PC-3 (cell line): ENCODE data around the gene GNA15. TPM values are rescaled to one million over a fixed set of nuclear protein-coding genes. Genes with fewer than 3 reads are reported as not detected.
"Not testable (repeated sequence)": the region's sequence is repeated elsewhere in the genome, so short reads cannot be mapped to it uniquely, and the experiment has no call there.

Experiments used
- ATAC-seq: fragments of 200-7000 bp; cut with Tn5 transposase; 2 replicates; pipeline ENCODE4 v1.9.1; 2020; ENCODE audit warnings: mild to moderate bottlenecking, moderate library complexity
- BruUV-seq: library from RNA; stranded (reverse); fragments of 400-500 nt; replicated peaks from 2 replicates; lab custom pipeline; 2021; lab: Mats Ljungman, UMichigan
- CTCF ChIA-PET: fragments of 300-600 bp; sonication (Branson Sonifier 250); formaldehyde crosslinking; loops from one replicate; lab custom pipeline; 2022; ENCODE audit warnings: antibody characterized with exemption; lab: Charles Lee
- POLR2A ChIA-PET: fragments of 300-600 bp; sonication (Branson Sonifier 250); formaldehyde crosslinking; loops from one replicate; lab custom pipeline; 2022; ENCODE audit warnings: antibody characterized with exemption; ENCODE audit not compliant: unreplicated experiment; lab: Charles Lee
- DNase-seq: peaks from one replicate; pipeline ENCODE4 v3.0.0-alpha.2; 2015
- H2AFZ ChIP-seq: fragments of 300-600 bp; sonication (generic); 2 replicates; pipeline ENCODE4 v1.6.0; 2016; ENCODE audit warnings: antibody characterized with exemption, low read length
- H3F3A ChIP-seq: fragments of 300-600 bp; sonication (generic); one replicate; pipeline ENCODE4 v1.6.0; 2017; ENCODE audit warnings: antibody characterized with exemption, low read length, control low read depth, mild to moderate bottlenecking; ENCODE audit not compliant: unreplicated experiment
- H3K27ac ChIP-seq: fragments of 300-600 bp; sonication (generic); 2 replicates; pipeline ENCODE4 v1.5.1; 2016; ENCODE audit warnings: mild to moderate bottlenecking, low read length
- H3K27me3 ChIP-seq: fragments of 300-600 bp; sonication (generic); 2 replicates; pipeline ENCODE4 v1.6.1; 2016; ENCODE audit warnings: low read length, mixed read lengths
- H3K36me3 ChIP-seq: fragments of 300-600 bp; sonication (generic); 2 replicates; pipeline ENCODE4 v1.6.1; 2016; ENCODE audit warnings: low read depth, mixed run types, low read length, mixed read lengths
- H3K4me1 ChIP-seq: fragments of 300-600 bp; sonication (generic); 2 replicates; pipeline ENCODE4 v1.5.1; 2016; ENCODE audit warnings: low read length; ENCODE audit not compliant: insufficient read depth
- H3K4me2 ChIP-seq: fragments of 300-600 bp; sonication (generic); 2 replicates; pipeline ENCODE4 v1.6.0; 2016; ENCODE audit warnings: low read length
- H3K4me3 ChIP-seq: fragments of 300-600 bp; sonication (generic); 2 replicates; pipeline ENCODE4 v1.5.1; 2016; ENCODE audit warnings: mild to moderate bottlenecking, low read length, mixed read lengths
- H3K79me2 ChIP-seq: fragments of 300-600 bp; sonication (generic); 2 replicates; pipeline ENCODE4 v1.6.1; 2017; ENCODE audit warnings: low read length, mixed read lengths
- H3K9ac ChIP-seq: fragments of 300-600 bp; sonication (generic); 2 replicates; pipeline ENCODE4 v1.6.0; 2016; ENCODE audit warnings: mild to moderate bottlenecking, low read length
- H3K9me2 ChIP-seq: fragments of 300-600 bp; sonication (generic); replicated peaks from 2 replicates; pipeline ENCODE4 v1.6.1; 2016; ENCODE audit warnings: mixed run types, low read length, mixed read lengths
- H3K9me3 ChIP-seq: fragments of 300-600 bp; sonication (generic); 2 replicates; pipeline ENCODE4 v1.6.1; 2016; ENCODE audit warnings: low read length, mixed read lengths
- H4K20me1 ChIP-seq: fragments of 300-600 bp; sonication (generic); 2 replicates; pipeline ENCODE4 v1.6.1; 2016; ENCODE audit warnings: low read length, mixed read lengths
- CTCF ChIP-seq: fragments of 300-600 bp; sonication (generic); conservative IDR thresholded peaks from 2 replicates; pipeline ENCODE4 v1.5.1; 2017; ENCODE audit warnings: antibody characterized with exemption, low read depth, mild to moderate bottlenecking, low read length
- EZH2 ChIP-seq: fragments of 300-600 bp; sonication (generic); IDR thresholded peaks from one replicate; pipeline ENCODE4 v1.6.1; 2017; ENCODE audit warnings: antibody characterized with exemption, mild to moderate bottlenecking, low read length; ENCODE audit not compliant: unreplicated experiment
- EZH2phosphoT487 ChIP-seq: fragments of 300-600 bp; sonication (generic); IDR thresholded peaks from 2 replicates; pipeline ENCODE4 v1.6.1; 2018; ENCODE audit warnings: mild to moderate bottlenecking, antibody characterized with exemption, low read length, borderline replicate concordance
- intact Hi-C: fragments of 100-400 bp; cut with micrococcal nuclease; formaldehyde crosslinking; loops from 2 replicates; pipeline ENCODE4 v1.9.0; 2023
- total RNA-seq: library from RNA; depleted of rRNA; stranded (reverse); fragments of >200 nt; gene quantifications from 2 replicates; pipeline ENCODE4 v1.2.3, GENCODE V29; 2014

The GNA15 gene
- total RNA-seq, 1 experiment from 2014 or later, result not detected

GRCh38 chr19:3202346-3202745, 66.5 kb downstream of the GNA15 start:
- POLR2A ChIA-PET, result no interaction called here
- CTCF ChIA-PET, result no interaction called here
- H3K36me3 ChIP-seq, result no peaks in the 10 kb centered on the region; the same call in 1 of the 2 replicates

GRCh38 chr19:3202895-3203294, 67.1 kb downstream of the GNA15 start:
- H3F3A ChIP-seq, H3K27me3 ChIP-seq, POLR2A ChIA-PET, DNase-seq, CTCF ChIA-PET, H3K4me3 ChIP-seq, H3K27ac ChIP-seq, H3K9me2 ChIP-seq, H3K9me3 ChIP-seq, H3K4me1 ChIP-seq, intact Hi-C loops, BruUV-seq, H2AFZ ChIP-seq, H3K79me2 ChIP-seq, H3K9ac ChIP-seq, ATAC-seq, H3K4me2 ChIP-seq, H3K36me3 ChIP-seq, H4K20me1 ChIP-seq: not testable (repeated sequence)

More at GRCh38 chr19:3202346-3202745, 66.5 kb downstream of the GNA15 start:
- TF ChIP-seq EZH2 (no peak), CTCF (no peak), EZH2phosphoT487 (no peak)
- H3K4me3 ChIP-seq, result no peak overlapping the region
- ATAC-seq, result no peak
- BruUV-seq, result no TSS peak
- H2AFZ ChIP-seq, result no peak overlapping the region
- H3K9ac ChIP-seq, result no peak overlapping the region
- no peaks in the 10 kb centered on the region for H3K9me3 ChIP-seq
- no peak for DNase-seq
- H3K9me2 ChIP-seq, result no peaks in the 10 kb centered on the region
- no peaks in the 10 kb centered on the region for H4K20me1 ChIP-seq
- no peaks in the 10 kb centered on the region for H3K79me2 ChIP-seq
- no peak overlapping the region for H3K27ac ChIP-seq
- H3K4me2 ChIP-seq, result no peak overlapping the region
- intact Hi-C loops, result no loop called here
- no peaks in the 10 kb centered on the region for H3K27me3 ChIP-seq
- H3F3A ChIP-seq, result no peaks in the 10 kb centered on the region
- no peaks in the 10 kb centered on the region for H3K4me1 ChIP-seq

GRCh38 chr19:3203805-3204645, 68.2 kb downstream of the GNA15 start:
- Histone ChIP-seq H3K4me1 (no peaks in the 10 kb centered on the region), H3F3A (no peaks in the 10 kb centered on the region), H3K9me2 (no peaks in the 10 kb centered on the region), H3K27ac (no peak overlapping the region), H3K36me3 (no peaks in the 10 kb centered on the region; the same call in 1 of the 2 replicates), H3K27me3 (no peaks in the 10 kb centered on the region), H3K9me3 (no peaks in the 10 kb centered on the region), H2AFZ (no peak overlapping the region), H4K20me1 (no peaks in the 10 kb centered on the region), H3K79me2 (no peaks in the 10 kb centered on the region), H3K4me2 (no peak overlapping the region), H3K9ac (no peak overlapping the region), H3K4me3 (no peak overlapping the region)
- ChIA-PET POLR2A (no interaction called here), CTCF (no interaction called here)
- DNase-seq (no peak), ATAC-seq (no peak)
- intact Hi-C loops, result no loop called here
- BruUV-seq, result no TSS peak
- no peak for TF ChIP-seq EZH2phosphoT487
